HG02852 (cell line): Measurements from ENCODE around the gene SETBP1.
A peak's percentile ranks its signal among the peaks of the same experiment; 100 is the strongest.

Experiments
- ATAC-seq: cut with Tn5 transposase; IDR thresholded peaks from one replicate; pipeline ENCODE4 v1.9.1; 2021; ENCODE audit warnings: mild to moderate bottlenecking, moderate library complexity; ENCODE audit not compliant: unreplicated experiment

SETBP1 gene

GRCh38 chr18:45004546-45005080, 323.9 kb downstream of the SETBP1 start:
- no peak for ATAC-seq

- ATAC-seq: no peak
These were observed 326.2 kb downstream of the SETBP1 start for GRCh38 chr18:45006934-45007333.

GRCh38 chr18:45007531-45007930, 326.8 kb downstream of the SETBP1 start:
- ATAC-seq: no peak

GRCh38 chr18:45008694-45009413, 328.2 kb downstream of the SETBP1 start:
- no peak for ATAC-seq

GRCh38 chr18:45009756-45010155, 329.1 kb downstream of the SETBP1 start:
- peak; percentile 53 for ATAC-seq

GRCh38 chr18:45012286-45012685, 331.6 kb downstream of the SETBP1 start:
- no peak for ATAC-seq

GRCh38 chr18:45014047-45014501, 333.4 kb downstream of the SETBP1 start:
- no peak for ATAC-seq

GRCh38 chr18:45015788-45016128, 335.1 kb downstream of the SETBP1 start:
- no peak for ATAC-seq

GRCh38 chr18:45019469-45019868, 338.8 kb downstream of the SETBP1 start:
- ATAC-seq: no peak

- no peak for ATAC-seq
These were observed 342.8 kb downstream of the SETBP1 start for GRCh38 chr18:45023519-45023918.

- ATAC-seq: no peak
These were observed 343.8 kb downstream of the SETBP1 start for GRCh38 chr18:45024357-45025088.

GRCh38 chr18:45025089-45025450, 344.4 kb downstream of the SETBP1 start:
- ATAC-seq: no peak

GRCh38 chr18:45026162-45026561, 345.5 kb downstream of the SETBP1 start:
- ATAC-seq: no peak

GRCh38 chr18:45034179-45034578, 353.5 kb downstream of the SETBP1 start:
- ATAC-seq: no peak

- no peak for ATAC-seq
These were observed 356.9 kb downstream of the SETBP1 start for GRCh38 chr18:45037618-45038017.

GRCh38 chr18:45039376-45039775, 358.7 kb downstream of the SETBP1 start:
- ATAC-seq: no peak

- ATAC-seq: no peak
These were observed 360.2 kb downstream of the SETBP1 start for GRCh38 chr18:45040879-45041278.

- ATAC-seq: no peak
These were observed 364.1 kb downstream of the SETBP1 start for GRCh38 chr18:45044787-45045186.

GRCh38 chr18:45046228-45046627, 365.5 kb downstream of the SETBP1 start:
- ATAC-seq: no peak

GRCh38 chr18:45046961-45047360, 366.3 kb downstream of the SETBP1 start:
- no peak for ATAC-seq

- ATAC-seq: no peak
These were observed 369.1 kb downstream of the SETBP1 start for GRCh38 chr18:45049578-45050319.
